Stimulated activated CD8-positive, alpha-beta memory T cell treated with anti-CD3 and anti-CD28 coated beads, Interleukin-12 subunit alpha, Interleukin-12 subunit beta, amount 100 ng/mL, for 4 hours (primary cell): Measurements from ENCODE around the gene PRRG4.
"Not testable (repeated sequence)": the region's sequence is repeated elsewhere in the genome, so short reads cannot be mapped to it uniquely, and the experiment has no call there.

ENCODE experiments used
- DNase-seq: peaks from one replicate; pipeline ENCODE4 v3.0.0-alpha.2; 2020; ENCODE audit warnings: low read depth

The PRRG4 gene

DNA sequence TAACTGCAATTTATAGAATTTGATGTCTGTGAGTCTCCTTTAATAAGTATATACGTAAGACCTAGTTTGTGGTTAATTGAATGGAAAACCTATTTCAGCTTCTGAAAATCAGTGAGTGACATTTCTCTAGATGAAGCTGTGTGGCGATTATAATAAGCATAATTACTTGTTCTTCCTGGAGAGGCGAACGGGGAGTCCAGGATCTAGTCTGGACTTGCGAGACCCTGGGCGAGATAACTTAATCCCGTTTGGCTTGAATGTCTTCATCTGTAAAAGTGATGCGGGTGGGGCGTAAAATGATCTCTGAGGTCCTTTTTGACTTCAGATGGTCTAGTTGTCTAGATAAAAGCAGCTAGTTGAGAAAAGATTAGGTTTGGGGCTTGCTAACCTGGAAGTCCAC lies 1.1 kb downstream of the PRRG4 start:
- no peak for DNase-seq

DNA sequence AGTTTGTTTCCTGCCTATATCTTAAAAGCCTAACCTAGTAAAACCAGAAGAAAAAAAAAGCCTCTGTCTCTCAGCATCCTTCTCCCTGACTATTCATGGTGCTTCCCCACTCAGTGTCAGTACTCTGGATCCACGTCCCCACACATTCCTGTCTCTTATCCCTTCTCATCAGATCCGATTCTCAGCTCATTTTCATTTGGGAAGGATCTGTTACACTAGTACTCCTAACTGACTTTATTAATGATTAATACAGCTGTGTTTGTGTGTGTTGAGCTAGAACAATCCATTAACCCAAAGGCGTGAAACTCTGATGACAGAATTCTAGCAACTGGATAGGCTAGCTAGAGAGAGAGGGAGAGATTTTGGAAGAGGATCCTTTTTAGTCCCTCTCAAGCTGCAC lies 1.5 kb downstream of the PRRG4 start:
- DNase-seq: no peak

DNA sequence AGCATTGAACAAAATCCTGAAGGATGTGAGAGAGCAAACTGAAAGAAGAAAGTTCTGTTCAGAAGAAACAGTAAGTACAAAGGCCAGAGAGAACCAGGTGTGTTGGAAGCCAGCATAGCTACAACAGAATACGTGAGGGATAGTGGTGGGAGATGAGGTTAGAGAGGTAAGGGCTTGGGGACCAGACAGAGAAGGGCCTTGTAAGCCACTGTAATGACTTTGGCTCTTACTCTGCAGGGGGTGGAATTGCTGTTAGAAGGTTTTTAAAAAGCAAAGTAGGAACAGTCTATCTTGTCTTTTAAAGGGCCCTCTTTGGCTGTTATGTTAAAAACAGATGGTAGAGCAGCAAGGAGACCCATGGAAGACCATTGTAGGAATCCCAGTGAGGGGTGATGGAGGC lies 4.2 kb downstream of the PRRG4 start:
- no peak for DNase-seq

GRCh38 chr11:32836946-32837345 lies 7.2 kb downstream of the PRRG4 start:
- DNase-seq: no peak

- no peak for DNase-seq
These were observed 9.0 kb downstream of the PRRG4 start for GRCh38 chr11:32838505-32839274.

DNA sequence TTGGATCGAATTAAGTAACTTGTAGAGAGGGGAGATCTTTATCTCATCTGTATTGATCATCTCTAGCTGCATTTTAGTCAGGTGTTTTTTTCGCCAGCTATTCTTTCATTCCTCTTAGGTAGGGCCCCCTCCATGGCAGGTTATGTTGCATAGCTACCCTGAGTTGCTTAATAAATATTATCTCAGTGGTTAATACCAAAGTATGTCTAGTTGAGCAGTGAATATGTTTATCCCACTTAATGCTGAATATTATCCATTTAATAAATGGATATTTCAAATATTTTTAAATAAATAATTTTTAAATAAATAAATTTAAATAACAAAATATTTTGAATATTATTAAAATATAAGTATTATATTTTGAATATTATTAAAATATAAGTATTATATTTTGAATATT lies 9.6 kb downstream of the PRRG4 start:
- DNase-seq: no peak

DNA sequence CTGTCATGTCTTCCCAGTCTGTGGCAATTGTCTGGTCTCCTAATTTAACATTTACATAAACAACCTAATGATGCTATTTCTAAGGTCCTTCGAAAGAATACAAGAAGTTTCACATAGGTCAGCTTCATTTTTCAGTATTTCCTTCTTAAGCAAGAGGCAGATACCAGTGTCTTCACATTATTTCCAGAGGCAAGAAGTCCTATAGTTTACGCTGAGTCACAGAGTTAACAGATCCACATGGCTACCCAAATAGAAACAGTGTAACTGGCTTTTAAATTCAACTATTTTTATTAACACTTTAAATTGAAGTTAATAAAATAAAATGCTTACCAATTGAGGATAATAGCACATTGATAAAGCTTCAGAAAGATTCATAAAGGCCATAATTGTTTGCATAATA lies 10.9 kb downstream of the PRRG4 start:
- DNase-seq: no peak

DNA sequence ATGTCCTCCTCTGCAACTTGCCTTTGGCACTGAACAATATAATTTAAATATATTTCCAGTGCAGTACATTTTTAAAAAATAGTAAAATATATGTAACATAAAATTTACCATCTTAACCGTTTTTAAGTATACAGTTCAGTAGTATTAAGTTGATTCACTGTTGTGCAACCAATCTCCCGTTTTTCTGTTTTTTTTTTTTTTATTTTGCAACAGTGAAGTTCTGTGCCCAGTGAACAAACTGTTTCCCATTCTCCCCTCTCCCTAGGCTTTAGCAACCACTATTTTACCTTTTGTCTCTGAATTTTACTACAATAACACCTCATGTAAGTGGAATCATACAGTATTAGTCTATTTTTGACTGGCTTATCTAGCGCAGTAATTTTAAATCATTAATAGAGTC lies 13.8 kb downstream of the PRRG4 start:
- no peak for DNase-seq

- DNase-seq: no peak
These were observed 17.8 kb downstream of the PRRG4 start for GRCh38 chr11:32847511-32847910.

DNA sequence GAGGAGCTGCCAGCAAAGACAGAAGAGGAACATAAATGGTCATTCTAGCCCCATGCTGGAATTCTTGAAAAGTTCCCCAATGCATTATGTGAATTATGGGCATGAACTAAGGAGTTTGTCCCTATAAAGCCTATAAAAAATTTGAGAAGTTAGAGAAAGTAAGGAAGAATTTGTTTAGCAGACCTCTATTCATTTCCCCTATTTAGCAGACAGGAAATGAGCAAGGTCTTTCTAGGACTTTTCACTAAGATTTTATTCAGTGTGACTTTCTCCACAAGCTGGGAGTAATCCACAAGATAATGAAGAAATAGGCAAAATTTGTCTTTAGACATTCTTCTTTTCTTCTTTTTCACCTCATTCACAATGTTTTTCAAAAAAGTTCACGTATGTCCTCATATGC lies 20.0 kb downstream of the PRRG4 start:
- DNase-seq: no peak

DNA sequence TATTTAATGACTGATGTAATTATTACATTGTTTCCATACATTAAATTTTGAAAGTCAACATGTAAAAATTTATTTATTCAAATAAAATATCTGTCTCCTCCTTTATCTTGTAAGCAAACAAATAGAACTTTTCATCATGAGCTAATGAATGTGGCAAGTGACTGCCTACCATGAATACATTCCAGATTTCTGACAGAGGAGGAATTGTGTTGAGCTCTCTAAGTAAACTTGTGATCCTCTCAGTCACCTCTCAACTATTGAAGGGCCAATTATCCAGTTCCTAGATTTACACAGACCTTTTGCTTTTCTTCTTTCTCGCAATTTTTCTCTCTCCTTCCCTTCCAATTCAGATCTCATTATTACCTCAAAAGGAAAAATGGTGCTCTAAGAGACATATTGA lies 21.5 kb downstream of the PRRG4 start:
- no peak for DNase-seq

- DNase-seq: no peak
These were observed 22.5 kb downstream of the PRRG4 start for GRCh38 chr11:32852207-32852606.

- DNase-seq: no peak
These were observed 25.9 kb downstream of the PRRG4 start for GRCh38 chr11:32855601-32856000.

DNA sequence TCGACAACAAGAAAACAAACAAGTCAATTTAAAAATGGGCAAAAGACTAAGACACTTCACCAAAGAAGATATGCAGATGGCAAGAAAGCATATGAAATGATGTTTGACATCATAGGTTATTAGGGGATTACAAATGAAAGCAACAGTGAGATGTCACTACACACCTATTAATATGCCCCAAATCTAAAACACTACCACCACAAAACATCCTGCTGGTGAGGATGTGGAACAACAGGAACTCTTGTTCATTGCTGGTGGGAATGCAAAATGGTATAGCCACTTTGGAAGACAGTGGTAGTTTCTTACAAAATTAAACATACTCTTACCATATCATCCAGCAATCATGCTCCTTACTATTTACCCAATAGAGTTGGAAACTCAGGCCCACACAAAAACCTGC lies 29.0 kb downstream of the PRRG4 start:
- no peak for DNase-seq

DNA sequence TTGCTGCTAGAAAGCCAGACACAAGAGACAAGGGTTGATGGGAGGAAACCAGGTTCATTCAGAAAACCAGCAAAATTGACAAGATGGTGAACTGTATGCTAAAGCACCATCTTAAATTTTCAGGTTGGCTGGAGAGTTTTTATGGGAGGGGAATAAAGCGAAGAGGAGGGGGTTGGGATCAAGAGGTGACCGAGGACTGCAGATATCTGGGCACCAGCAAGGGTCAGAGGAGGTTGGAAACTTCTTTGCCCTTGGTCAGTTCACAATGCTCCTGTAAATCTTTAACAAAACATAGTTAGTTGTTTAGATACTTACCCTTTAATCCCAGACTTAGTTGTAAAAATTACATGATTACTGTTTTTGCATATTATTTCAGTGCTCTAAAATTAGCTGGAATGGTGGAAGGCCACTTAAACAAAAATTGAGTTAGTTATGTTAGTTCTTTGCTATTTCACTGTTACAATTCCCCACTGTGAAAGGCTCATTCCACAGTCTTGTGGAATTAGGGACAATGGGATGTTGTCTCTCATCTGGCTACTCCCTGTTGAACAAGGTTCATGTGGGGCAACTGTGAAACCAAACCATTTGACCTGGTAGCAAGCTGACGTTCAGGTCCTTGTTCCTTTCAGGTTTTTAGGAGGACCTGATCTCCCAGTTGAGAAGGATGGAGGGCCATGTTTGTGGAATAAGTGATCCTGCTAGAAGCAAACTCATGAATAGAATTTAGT lies 32.3 kb downstream of the PRRG4 start:
- no peak for DNase-seq

GRCh38 chr11:32864555-32864954 lies 34.8 kb downstream of the PRRG4 start:
- DNase-seq: no peak

DNA sequence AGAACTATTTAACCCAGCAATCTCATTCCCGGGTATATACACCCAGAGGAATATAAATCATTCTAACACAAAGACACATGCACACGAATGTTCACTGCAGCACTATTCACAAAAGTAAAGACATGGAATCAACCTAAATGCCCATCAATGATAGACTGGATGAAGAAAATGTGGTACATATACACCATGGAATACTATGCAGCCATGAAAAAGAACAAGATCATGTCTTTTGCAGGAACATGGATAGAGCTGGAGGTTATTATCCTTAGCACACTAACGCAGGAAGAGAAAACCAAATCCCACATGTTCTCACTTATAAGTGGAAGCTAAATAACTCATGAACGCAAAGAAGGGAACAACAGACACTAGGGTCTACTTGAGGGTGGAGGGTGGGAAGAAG lies 39.0 kb downstream of the PRRG4 start:
- not testable (repeated sequence) for DNase-seq

GRCh38 chr11:32870676-32871075 lies 40.9 kb downstream of the PRRG4 start:
- DNase-seq: no peak

DNA sequence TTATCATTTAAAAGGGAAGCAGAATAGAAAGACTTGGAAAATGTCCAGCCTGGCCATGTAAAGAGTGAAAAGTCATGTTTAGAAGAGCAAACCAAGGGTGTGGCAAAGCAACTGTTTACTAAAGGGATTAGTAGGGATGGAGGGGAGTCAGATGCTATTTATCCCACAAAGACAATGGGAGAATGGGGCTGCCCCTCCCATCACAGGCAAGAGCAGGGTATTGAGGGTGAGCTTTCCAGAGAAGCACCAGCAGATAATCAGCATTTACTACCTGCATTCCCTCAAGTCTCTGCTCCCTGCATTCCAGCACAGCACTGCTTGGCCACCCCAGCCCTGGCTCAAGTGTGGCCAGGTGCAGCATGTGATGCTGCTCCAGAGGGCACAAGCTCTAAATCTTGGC lies 44.4 kb downstream of the PRRG4 start:
- no peak for DNase-seq

DNA sequence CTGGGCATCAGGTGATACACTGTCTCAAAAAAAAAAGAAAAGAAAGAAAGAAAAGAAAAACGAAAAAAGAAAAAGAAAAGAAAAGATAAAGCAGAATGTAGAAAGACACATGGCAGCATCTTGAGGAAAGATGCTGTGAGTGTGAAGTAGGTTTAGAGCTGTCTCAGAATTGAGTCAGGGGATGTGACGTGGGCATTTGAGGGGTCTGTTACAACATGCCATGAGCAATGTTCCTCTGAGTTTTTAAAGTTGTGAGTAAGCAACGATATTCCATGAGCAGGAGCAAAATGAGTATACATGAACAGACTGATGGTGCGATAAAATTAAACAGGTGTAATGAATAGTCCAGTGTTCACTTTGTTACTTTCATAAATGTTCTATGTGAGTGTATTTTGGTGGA lies 51.6 kb downstream of the PRRG4 start:
- DNase-seq: no peak

- no peak for DNase-seq
These were observed 53.7 kb downstream of the PRRG4 start for GRCh38 chr11:32883421-32883820.

DNA sequence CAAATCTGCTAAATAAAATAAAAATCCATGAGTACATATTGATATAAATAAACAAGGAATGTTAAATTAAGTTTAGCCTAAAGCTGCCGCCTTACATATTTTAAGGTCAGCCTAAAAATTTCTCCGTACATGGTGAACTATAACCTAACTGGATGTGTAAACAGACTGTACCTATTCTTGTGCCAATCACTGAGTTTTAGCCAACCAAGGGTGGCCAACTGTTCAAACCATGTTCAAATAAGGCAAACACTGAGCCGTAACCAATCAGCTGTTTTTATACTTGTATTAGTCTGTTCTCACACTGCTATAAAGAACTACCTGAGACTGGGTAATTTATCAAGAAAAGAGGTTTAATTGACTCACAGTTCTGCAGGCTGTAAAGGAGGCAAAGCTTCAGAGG lies 54.3 kb downstream of the PRRG4 start:
- no peak for DNase-seq

DNA sequence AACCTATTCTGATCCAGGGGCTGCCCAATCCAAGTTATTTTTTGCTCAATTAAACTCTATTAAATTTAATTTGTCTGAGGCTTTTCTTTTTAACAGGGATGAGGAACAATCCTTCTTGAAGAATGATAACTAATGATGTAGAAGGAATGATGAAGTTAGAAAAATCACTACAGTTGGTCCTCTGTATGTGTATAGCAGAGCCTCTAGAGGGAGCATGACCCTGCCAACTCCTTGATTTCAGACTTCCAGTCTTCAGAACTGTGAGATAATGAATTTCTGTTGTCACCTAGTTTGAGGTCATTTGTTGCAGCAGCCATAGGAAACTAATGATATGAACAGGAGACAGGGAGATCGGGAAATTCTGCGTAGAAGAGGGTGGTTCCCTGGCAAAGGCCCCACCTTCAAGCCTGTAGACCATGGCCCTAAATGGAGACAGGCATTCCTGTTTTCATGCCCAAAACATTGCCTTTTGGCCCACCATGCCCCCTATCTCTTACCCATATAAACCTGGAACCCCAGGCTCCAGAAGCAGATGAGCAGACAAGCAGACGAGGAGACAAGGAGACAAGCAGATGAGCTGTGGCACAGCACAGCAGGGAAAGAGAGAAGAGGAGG lies 55.1 kb downstream of the PRRG4 start:
- DNase-seq: no peak
